Stimulated activated CD4-positive, alpha-beta T cell treated with anti-CD3 and anti-CD28 coated beads, Interleukin-15, amount 100 ng/mL, for 48 hours (primary cell): Measurements from ENCODE around the gene NFATC1.

Experiments used
- DNase-seq, 2 donors: peaks; one replicate each; pipeline ENCODE4 v3.0.0-alpha.2; 2020; ENCODE audit warnings: low read depth in 2 of 2

The NFATC1 gene

DNA sequence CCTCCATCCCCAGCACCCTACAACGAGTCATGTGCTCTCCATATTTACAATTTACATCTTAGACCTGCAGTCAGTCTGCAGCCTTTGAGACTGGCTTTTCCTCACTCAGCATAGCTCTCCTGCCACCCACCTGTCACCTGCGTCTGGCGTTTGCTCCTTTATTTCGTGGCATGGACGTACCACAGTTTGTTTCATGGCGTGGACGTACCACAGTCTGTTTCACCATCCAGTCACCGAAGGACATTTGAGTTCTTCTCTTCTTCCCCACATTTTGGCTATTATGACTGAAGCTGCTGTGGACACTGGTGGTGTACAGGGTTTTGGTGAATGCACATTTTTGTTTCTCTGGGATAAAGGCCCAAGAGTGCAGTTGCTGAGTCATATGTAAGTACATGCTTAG lies 142.0 kb downstream of the NFATC1 start:
- DNase-seq = no peak

DNA sequence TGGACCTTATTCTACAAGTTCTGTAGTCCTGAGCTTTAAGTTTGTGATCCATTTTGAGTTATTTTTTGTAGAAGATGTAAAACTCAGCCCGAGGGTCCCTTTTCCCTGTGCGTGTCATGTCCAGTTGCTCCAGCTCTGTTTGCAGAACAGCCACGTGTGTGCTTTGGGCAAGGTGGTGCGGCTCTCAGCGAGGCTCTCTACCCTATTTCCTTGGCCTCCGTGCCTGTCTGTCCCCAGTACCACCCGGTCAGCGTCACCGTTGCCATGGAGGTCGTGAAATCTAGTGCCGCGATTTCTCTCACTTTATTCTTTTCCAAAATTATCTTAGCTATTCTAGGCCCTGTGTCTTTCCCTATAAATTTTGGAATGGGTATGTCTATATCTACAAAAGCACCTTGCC lies 142.9 kb downstream of the NFATC1 start:
- no peak for DNase-seq

DNA sequence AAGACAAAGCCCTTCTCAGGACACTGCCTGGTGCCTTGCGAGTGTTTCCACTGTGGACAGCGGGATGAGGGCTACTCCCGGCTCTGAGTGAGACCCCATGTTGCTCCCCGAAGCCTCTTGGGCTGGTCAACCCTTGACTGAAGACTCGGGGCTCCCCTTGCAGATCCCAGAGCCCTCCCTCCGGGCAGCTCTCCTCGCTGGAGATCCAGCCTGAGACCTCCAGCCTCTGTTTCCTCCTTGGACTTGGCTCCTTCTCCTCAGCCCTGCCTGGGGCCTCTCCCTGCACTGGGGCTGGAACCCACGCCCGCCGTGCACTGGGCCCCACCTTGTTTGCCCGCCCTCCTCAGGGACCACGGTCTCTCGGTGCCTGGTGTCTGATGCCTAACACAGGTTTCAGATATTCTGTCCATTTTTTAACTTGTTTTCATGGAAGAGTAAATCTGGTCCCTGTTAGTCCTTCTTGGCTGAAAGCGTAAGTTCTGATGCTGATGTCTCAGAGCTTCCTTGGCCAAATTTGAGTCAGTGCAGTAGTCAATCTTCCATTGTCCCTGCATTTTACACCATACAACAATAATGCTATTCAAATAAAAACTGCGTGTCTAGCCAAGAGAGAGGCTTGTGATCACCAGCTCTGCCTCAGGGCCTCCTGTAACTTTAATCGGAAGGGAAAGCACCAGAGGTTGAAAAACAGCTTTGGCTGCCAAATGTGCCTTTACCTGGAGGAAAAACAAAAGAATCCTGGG lies 144.6 kb downstream of the NFATC1 start:
- no peak for DNase-seq

DNA sequence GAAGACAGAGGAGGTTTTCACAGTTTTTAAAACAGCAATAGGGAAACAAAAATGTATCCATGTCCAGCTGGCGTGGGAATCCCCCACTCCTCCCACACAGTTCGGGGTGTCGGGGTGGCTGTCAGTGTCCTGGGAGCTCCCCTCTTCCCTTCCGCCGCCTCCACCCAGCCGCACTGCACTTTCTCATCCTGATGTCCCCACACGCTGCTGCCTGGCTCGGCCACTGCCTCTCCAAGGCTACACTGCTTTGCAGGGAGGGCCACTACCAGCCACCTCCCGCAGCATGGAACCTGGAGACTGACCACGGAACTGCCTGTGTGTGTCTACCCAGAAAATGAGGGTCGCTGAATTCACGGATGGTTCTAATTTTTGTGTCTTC lies 145.2 kb downstream of the NFATC1 start:
- DNase-seq = no peak

DNA sequence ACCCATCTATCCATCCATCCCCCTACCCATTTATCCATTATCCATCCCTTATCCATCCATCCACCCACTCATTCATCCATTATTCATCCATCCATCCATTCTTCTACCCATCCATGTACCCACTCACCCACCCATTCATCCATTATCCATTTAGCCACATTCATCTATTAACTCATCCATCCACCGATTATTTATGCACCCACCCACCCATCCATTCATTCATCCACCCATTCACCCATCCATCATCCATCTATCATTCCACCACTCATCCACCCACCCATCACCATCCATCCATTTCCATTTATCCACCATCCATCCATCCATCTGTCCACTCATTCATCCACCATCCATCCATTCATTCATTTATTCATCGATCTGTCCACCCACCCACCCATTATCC lies 146.5 kb downstream of the NFATC1 start:
- DNase-seq = no peak

DNA sequence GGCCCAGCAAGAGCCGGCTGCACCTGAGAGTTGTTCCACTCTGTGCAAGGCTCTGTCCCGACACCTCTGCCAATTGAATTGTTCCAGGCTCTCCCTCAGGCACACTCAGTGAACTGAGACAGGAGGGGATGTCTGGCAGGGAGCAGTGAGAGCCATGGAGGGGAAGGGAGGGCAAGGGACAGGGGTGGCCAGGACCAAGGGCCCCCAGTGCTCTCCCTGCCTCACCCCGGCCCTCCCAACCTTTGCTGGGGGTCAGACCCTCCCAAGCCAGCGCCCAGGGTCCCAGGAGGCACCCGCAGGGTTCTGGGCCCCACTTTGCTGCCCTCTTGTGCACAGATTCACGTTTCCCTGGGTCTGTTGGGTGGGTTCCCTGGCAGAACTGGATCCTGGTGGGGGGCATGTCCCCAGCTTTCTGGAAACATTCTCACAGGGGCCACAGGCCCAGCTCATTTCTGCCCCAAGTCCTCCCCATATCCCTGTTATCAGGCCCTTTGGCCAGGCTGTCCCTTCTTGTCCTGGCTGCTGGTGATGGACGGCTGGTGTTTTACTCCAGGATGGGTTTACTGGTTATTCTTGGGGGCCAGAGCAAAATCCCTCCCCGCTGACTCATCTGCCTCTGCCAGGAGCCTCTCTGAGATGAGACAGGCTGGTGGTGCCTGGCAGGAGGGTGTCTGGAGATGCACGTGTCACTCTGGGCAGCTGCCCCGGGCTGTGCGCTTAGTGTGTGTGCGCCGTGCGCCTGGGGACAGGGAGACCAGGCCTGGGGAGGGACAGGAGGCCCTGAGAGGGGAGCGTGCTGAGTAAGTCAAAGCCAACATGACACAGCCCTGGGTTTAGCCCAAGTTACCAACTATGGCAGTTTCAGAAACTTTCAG lies 147.4 kb downstream of the NFATC1 start:
- DNase-seq = no peak

DNA sequence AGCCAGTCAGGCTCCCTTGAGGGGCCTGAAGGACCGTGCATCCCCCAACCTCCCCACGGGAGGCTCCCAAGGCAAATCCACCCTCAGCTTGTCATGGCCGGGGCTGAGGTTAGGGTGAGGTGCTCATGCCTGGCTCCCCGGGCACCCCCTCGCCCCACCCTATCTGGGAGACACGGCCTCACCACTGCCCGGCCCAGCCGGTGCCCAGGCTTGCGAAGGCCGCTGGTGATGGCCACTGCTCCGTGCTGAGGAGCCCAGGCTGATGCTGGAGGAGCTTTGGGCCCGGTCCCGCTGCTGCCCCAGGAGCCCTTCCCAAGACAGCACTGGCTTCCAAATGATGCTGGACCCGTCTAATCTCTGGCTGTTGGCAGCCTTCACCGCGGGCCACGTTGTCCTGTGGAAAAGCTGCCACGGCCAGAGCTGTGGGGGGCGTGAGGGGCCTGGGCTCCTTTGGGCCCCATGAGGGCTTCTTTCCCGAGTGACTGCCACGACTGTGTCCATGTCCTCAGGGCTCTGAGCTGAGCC lies 148.2 kb downstream of the NFATC1 start:
- no peak for DNase-seq

DNA sequence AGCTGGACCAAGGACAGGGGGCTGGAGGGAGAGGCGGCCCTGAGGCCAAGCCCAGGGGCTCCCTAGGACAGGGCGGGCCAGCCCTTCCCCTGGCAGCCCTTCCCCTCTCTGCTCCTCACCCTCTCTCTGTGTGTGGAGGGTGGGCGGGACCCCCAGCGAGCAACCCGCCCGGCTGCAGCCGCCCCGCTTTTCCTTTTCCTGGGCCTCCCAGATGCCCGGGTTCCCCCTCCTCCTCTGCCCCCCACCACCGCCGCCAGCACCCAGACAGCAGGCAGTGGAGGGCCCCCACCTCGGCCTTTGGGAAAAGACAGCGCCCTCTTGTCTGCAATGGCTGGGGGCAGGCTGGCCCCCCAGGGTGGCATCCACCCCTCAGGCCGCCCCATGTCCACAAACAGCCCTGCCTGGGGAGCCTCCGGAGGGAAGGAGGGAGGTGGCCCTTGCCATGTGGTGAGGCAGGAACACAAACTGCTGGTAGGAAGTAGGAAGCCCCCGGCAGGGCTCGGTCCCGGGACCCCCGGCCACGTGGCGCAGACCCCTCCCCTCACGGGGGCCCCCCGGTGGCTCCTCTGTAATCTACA lies 148.7 kb downstream of the NFATC1 start:
- DNase-seq = no peak

DNA sequence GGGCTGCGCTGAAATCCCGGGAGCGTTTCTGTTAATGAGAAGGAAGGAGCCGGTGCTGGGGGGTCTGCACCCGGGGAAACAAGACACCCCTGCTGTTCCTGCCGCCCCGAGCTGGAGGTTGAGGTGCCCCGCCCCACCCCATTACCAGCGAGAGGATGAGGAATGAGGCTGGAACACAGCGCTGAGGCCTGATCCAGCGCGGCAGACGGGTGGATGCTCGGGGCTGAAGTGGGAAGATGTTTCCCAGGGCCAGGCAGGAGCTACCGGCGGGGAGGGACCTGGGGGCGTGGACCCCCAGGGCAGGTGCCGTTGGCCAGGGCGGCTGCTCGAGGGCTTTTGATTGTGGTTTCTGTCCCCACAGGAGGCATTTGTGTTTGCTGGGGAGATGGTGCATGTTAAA lies 149.5 kb downstream of the NFATC1 start:
- no peak for DNase-seq

DNA sequence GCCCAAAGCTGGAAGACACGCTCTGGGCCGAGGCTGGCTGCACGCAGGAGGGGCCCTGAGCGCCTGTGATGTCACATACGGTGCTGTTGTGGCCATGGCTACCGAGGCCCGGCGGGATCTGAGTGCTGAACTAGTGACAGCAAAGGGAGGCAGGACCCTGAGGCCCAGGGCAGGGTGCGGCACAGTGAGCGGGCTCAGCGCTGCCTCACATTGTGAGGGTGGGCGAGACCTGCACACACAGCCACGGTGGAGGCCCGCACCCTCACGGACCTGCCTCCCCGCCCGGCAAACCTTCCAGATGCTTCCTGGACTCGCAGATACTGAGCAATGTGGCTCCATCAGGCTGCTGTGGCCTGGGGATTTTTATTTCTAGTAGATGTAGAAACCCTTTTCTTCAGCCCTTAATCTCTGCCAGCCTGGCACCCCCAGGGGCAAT lies 150.0 kb downstream of the NFATC1 start:
- DNase-seq = no peak

DNA sequence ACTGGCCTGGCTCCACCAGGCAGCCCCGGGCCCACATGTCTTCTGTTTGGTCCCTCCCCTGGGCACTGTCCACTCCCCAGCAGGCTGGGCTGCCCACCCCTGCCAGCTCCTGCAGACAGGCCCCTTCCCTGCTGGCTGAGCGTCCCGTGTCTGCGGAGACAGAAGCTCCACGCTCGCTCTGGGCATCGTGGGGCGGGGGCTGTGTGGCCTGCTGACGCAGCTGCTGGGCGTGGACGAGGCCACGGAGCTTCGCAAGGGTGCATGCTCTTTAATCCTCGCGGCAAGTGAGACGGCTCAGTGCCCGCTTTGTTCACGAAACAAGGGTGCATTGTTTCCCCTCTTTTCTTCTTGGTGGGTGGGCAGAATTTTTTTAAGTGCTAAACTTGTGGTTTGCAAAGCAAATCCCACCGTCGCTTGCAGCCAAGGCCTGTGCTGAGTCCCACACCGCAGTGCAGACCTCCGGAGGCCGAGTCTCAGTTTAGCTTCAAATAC lies 151.1 kb downstream of the NFATC1 start:
- no peak for DNase-seq

DNA sequence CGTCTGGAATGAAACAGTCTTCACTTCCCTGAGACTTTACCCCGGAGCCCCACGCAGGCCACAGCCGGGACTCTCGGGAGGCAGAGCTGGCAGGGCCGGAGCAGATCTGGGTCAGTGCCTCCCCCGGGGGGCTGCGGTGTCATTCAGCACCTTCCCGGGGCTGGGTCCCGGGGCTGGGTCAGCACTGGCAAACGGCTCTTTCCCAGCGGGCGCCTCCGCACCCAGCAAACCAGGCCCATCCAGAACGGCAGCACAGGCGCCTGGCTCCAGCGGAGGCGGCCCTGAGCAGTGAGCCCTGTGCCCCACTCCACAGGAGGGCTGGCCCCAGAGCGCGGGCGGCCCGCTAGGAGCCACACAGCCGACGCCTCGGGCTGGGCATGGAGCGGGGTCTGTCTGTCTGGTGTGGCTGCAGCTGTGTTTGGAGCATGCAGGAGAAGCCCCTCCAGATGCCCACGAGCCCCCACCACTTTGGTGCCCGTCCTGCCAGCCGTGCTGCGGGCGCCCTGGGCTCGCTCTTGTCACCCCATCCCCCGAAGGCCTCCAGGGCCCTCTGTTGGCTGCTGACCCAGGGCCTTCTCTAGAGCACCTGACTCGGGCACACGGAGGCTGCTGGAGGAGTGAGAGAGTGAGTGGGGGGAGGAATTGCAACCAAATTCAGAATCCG lies 151.8 kb downstream of the NFATC1 start:
- no peak for DNase-seq

DNA sequence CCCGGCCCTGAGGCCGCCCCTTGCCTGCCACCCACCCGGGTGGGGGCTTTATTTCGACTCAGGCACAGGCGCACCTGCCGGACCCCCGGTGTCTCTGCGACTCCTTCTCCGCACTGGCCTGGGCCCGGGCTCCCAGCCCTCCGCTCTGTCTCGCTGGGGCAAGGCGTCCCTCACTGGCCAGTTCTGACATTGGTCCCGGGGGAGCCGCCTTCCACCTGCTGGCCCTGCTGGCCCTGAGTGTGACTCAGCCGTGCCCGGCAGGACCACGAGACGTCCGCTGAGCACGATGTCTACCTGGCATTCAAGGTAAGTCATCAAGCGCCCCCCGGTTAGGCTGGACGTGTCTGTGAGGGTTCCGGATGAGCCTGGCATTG lies 152.3 kb downstream of the NFATC1 start:
- DNase-seq = no peak

DNA sequence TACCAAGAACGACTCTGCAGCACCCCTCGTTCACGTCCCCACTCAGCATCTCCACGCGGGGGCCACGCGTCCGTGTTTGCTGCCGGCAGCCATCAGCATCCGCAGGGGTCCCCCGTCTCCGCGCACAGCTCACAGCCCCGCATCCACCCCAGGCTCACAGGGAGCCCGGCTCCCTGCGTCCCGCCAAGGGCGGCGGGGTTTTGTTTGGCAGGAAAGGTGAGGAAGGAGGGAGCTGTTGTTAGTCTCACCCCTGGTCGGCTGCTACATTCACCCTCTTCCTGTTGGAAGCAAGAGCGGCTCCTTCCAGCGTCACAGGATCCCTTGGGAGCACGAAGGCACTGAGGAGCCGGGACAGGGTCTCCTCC lies 152.9 kb downstream of the NFATC1 start:
- DNase-seq = no peak

DNA sequence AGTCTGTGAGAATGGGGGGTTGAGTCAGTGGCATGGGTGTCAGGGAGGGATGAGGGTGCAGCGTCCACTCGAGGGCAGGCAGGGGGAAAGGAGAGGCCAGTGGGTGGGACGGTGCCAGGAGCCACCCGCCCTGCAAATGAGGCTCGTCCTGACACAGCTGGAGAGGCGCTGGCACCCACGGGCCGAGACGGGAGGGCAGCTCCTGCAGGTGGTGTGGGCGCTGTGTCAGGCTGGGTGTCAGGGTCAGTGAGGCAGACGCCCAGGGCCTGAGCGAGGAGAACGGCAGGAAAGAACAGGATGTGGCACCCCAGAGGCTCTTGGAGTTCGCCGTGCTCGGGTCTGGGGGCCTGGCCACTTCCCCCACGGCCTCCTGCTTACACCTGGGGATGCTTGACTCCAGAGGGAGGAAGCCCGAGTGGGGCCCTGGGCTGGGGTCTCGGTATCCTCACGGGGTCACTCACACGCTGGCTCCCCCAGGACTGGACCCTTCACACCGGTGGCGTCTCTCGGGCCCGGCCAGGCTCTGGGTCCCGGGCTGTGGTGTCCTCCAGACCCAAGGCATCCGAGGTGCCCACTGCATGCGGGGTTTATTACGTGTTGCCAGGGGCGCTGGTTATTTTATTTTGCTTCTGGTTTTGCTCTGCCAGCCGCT lies 153.4 kb downstream of the NFATC1 start:
- DNase-seq = no peak

DNA sequence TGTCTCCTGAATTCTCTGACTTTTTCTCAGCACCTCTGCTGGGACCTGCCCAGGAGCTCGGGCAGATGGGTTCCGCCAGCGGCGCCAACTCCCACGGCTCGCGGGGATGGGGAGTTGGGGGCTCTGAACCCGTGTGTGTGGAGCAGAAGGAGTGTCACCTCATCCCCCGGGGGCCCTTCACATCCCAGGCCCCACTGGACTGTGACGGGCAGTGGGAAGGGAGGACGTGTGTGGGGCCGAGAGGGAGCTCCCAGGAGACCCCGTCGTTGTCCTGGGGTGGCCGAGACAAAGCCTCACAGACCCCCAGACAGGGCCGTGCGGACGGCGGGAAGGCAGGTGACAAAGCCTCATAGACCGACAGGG lies 153.9 kb downstream of the NFATC1 start:
- DNase-seq = no peak

DNA sequence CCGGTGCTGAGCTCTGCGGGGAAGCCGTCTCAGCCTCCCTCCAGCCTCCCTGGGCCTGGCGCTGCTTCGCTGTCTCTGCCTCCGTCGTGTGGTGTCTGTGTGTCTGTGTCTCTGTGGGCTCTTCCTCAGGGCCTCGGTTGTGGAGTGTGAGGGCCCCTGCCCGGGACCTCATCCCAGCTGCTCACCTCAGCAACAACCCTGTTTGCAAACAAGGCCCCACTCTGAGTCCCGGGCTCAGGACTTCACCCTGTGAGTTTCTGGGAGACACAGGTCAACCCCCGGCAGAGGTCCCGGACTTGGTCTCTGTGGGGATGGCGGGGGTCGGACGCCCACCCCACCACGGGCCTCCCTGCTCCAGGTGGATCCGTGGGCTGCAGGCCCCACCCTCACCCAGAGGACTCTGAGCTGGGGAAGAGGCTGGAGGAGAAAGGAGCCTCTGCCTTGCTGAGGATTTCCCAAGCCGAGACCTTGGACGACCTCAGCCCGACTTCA lies 156.5 kb downstream of the NFATC1 start:
- DNase-seq = no peak

DNA sequence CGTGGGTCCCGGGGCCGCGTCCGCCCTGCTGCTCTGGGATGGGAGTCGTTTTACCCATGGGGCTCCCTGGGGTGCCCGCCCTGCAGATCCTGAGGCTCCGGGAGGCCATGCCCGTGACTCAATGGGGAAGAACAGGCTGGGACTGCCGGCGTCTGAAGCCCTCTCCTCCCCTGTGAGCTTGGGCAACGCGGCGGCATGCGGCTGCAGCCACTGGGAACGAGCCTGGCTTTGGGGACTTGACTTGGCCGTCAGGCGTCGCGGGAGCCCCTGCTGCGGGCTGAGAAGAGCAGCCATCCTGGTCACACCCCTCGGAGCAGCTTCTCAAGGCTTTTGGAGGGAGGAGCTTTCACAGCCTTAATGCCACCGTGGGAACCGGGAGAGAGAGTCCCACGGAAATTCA lies 157.0 kb downstream of the NFATC1 start:
- DNase-seq = no peak

DNA sequence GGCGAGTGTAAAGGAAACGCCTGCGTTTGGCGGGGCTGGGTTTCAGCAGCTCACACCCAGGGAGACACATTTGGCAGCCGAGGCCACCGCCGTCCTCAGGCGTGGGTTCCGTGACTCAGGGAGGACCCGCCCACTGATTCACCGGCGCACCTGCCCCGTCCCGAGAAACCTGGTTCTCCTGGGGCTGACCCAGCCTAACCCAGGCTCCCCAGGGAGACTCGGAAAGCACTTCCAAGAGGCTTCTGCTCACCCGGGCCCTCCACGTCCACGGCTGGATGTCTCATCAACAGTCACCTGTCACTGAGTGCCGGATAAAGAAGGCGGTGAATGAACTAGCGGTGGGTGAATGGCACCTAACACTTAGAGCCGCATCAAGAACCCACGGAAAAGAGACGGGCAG lies 157.4 kb downstream of the NFATC1 start:
- no peak for DNase-seq

DNA sequence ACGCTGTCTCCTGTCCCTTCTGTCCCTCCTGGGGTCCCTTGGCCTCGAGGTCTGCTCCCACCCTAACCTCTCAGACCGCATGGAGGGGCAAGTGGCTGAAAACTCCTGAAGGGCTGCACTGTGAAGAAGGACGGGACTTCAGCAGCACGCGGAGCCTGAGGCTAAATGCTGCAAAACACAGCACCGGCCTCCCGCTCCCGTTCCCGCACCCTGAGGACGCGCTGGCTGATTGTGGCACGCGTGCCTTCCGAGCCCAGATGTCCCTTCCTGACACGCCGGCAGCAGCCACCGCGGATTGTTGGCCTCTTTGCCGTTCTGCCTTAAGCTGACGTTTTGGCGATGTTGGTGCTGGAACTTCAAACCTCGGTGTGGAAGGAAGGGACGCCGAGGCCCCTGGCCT lies 158.0 kb downstream of the NFATC1 start:
- DNase-seq = no peak

DNA sequence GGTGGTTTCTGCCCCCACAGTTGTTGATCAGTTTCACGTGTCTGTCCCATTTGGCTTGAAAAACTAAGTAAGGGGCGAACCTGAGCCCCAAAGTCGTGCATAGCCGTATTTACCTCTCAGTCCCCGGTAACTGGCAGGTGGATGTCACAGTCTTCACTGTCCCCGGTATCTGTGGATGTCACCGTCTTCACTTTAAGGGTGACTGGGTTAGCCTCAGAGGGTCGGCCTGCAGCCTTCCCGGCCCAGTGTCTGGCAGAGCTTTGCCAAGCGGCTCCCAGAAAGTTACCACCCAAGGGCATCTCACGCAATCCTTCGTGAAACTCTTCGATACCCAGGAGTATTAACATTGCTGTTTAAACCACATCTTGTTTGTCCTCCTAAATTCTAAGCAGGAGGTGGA lies 158.6 kb downstream of the NFATC1 start:
- DNase-seq = no peak
